Neural cell (in vitro differentiated cells): Measurements from ENCODE around the gene RPS6KA5. TPM values are rescaled to one million over a fixed set of nuclear protein-coding genes. Genes with fewer than 3 reads are reported as not detected.

Experiments
- H2AFZ ChIP-seq: fragments of 200-600, 300-800 bp; sonication (generic), shearing (Covaris generic); 2 replicates; pipeline ENCODE4 v1.6.0; 2014; ENCODE audit warnings: low read depth, mild to moderate bottlenecking, antibody characterized with exemption, low read length, moderate library complexity
- H3F3A ChIP-seq: fragments of 200-600 bp; shearing (Covaris generic); 2 replicates; pipeline ENCODE4 v1.6.1; 2016; ENCODE audit warnings: mild to moderate bottlenecking, moderate library complexity, mixed read lengths, antibody characterized with exemption, low read length; ENCODE audit not compliant: insufficient read depth, poor library complexity, severe bottlenecking
- H3K27ac ChIP-seq: fragments of 200-600, 300-800 bp; sonication (generic), shearing (Covaris generic); 2 replicates; pipeline ENCODE4 v1.5.1; 2014; ENCODE audit warnings: mild to moderate bottlenecking, low read length, moderate library complexity
- H3K27me3 ChIP-seq: fragments of 300-800, 200-600 bp; sonication (generic), shearing (Covaris generic); 2 replicates; pipeline ENCODE4 v1.6.0; 2014; ENCODE audit warnings: mild to moderate bottlenecking, low read depth, low read length, moderate library complexity; ENCODE audit not compliant: insufficient read depth
- H3K36me3 ChIP-seq: fragments of 300-800, 200-600 bp; sonication (generic), shearing (Covaris generic); 2 replicates; pipeline ENCODE4 v1.5.1; 2014; ENCODE audit warnings: mild to moderate bottlenecking, antibody characterized with exemption, low read length, moderate library complexity; ENCODE audit not compliant: insufficient read depth
- H3K4me2 ChIP-seq: fragments of 300-800, 200-600 bp; sonication (generic), shearing (Covaris generic); 2 replicates; pipeline ENCODE4 v1.6.0; 2014; ENCODE audit warnings: mild to moderate bottlenecking, low read length
- H3K4me3 ChIP-seq: fragments of 300-800, 200-600 bp; sonication (generic), shearing (Covaris generic); 2 replicates; pipeline ENCODE4 v1.5.1; 2014; ENCODE audit warnings: mild to moderate bottlenecking, low read length, moderate library complexity
- H3K79me2 ChIP-seq: fragments of 200-600 bp; shearing (Covaris generic); replicated peaks from 2 replicates; pipeline ENCODE4 v1.6.0; 2014; ENCODE audit warnings: mild to moderate bottlenecking, low read length, moderate library complexity; ENCODE audit not compliant: insufficient read depth
- H3K9ac ChIP-seq: fragments of 300-800, 200-600 bp; sonication (generic), shearing (Covaris generic); 2 replicates; pipeline ENCODE4 v1.6.1; 2016; ENCODE audit warnings: mild to moderate bottlenecking, low read length, mixed read lengths
- H3K9me2 ChIP-seq: fragments of 200-600 bp; shearing (Covaris generic); 2 replicates; pipeline ENCODE4 v1.6.1; 2016; ENCODE audit warnings: mild to moderate bottlenecking, low read length, mixed read lengths; ENCODE audit not compliant: insufficient read depth
- H3K9me3 ChIP-seq: fragments of 200-600, 300-800 bp; sonication (generic), shearing (Covaris generic); 2 replicates; pipeline ENCODE4 v1.6.1; 2016; ENCODE audit warnings: mild to moderate bottlenecking, mixed run types, low read length, moderate library complexity, mixed read lengths
- H4K20me1 ChIP-seq: fragments of 200-600 bp; shearing (Covaris generic); 2 replicates; pipeline ENCODE4 v1.6.1; 2016; ENCODE audit warnings: mild to moderate bottlenecking, mixed run types; ENCODE audit not compliant: insufficient read depth
- CTCF ChIP-seq: fragments of 450-650 bp; IDR thresholded peaks from 2 replicates; pipeline ENCODE4 v1.5.1; 2014; ENCODE audit warnings: antibody characterized with exemption, mild to moderate bottlenecking, moderate library complexity; ENCODE audit not compliant: poor library complexity, severe bottlenecking
- EP300 ChIP-seq: fragments of 450-650 bp; conservative IDR thresholded peaks from 2 replicates; pipeline ENCODE4 v1.6.1; 2014; ENCODE audit warnings: antibody characterized with exemption, mild to moderate bottlenecking, moderate library complexity; ENCODE audit not compliant: poor library complexity, severe bottlenecking
- EZH2 ChIP-seq: fragments of 200-600, 300-800 bp; shearing (Covaris generic), sonication (generic); IDR thresholded peaks from 2 replicates; pipeline ENCODE4 v1.6.1; 2014; ENCODE audit warnings: antibody characterized with exemption, low read length, borderline replicate concordance, mild to moderate bottlenecking; ENCODE audit not compliant: insufficient read depth, poor library complexity, severe bottlenecking
- MXI1 ChIP-seq: fragments of 450-650 bp; conservative IDR thresholded peaks from 2 replicates; pipeline ENCODE4 v1.6.1; 2014; ENCODE audit warnings: antibody characterized with exemption, mild to moderate bottlenecking; ENCODE audit not compliant: poor library complexity, severe bottlenecking
- POLR2AphosphoS5 ChIP-seq: IDR thresholded peaks from 2 replicates; pipeline ENCODE4 v1.6.1; 2012
- RAD21 ChIP-seq: fragments of 450-650 bp; conservative IDR thresholded peaks from 2 replicates; pipeline ENCODE4 v1.6.1; 2014; ENCODE audit warnings: antibody characterized with exemption, mild to moderate bottlenecking, moderate library complexity
- REST ChIP-seq: IDR thresholded peaks from 2 replicates; pipeline ENCODE4 v1.6.1; 2012; ENCODE audit warnings: borderline replicate concordance
- SMC3 ChIP-seq: fragments of 450-650 bp; conservative IDR thresholded peaks from 2 replicates; pipeline ENCODE4 v1.6.1; 2014; ENCODE audit warnings: antibody characterized with exemption, mild to moderate bottlenecking, moderate library complexity; ENCODE audit not compliant: poor library complexity
- TAF1 ChIP-seq: IDR thresholded peaks from 2 replicates; pipeline ENCODE4 v1.6.1; 2012; ENCODE audit warnings: low read depth
- polyA plus RNA-seq: library from polyadenylated mRNA; depleted of rRNA; stranded (reverse); fragments of >200 nt; gene quantifications from 2 replicates; pipeline ENCODE4 v1.2.3, GENCODE V29; 2014

RPS6KA5 gene
- polyA plus RNA-seq, 1 donor from 2014 or later, result 6.3 TPM

GRCh38 chr14:91012045-91012444, 48.4 kb downstream of the RPS6KA5 start:
- H4K20me1 ChIP-seq, result no peaks in the 10 kb centered on the region
- H2AFZ ChIP-seq, result no peak overlapping the region
- no peaks in the 10 kb centered on the region for H3F3A ChIP-seq
- H3K9me3 ChIP-seq, result no peaks in the 10 kb centered on the region
- no peak for TF ChIP-seq CTCF
- TF ChIP-seq EZH2, result no peak
- H3K36me3 ChIP-seq, result no peaks in the 10 kb centered on the region
- H3K4me2 ChIP-seq, result no peak overlapping the region
- H3K27ac ChIP-seq, result no peak overlapping the region
- H3K27me3 ChIP-seq, result no peaks in the 10 kb centered on the region
- no peaks in the 10 kb centered on the region for H3K79me2 ChIP-seq
- no peak overlapping the region for H3K4me3 ChIP-seq
- no peaks in the 10 kb centered on the region for H3K9me2 ChIP-seq
- H3K9ac ChIP-seq, result no peak overlapping the region

GRCh38 chr14:91010153-91010533, 50.3 kb downstream of the RPS6KA5 start:
- Histone ChIP-seq H3K4me2 (no peak overlapping the region), H3K9me2 (no peaks in the 10 kb centered on the region), H3K36me3 (no peaks in the 10 kb centered on the region), H3K4me3 (no peak overlapping the region), H3K27ac (no peak overlapping the region), H3K27me3 (no peaks in the 10 kb centered on the region), H4K20me1 (no peaks in the 10 kb centered on the region), H3F3A (no peaks in the 10 kb centered on the region), H3K9ac (no peak overlapping the region), H3K9me3 (no peaks in the 10 kb centered on the region), H3K79me2 (no peaks in the 10 kb centered on the region), H2AFZ (no peak overlapping the region)
- TF ChIP-seq SMC3, result no peak

GRCh38 chr14:91009501-91010152, 50.8 kb downstream of the RPS6KA5 start:
- H3K9ac ChIP-seq, result no peak overlapping the region
- no peak overlapping the region for H3K4me2 ChIP-seq
- H3K4me3 ChIP-seq, result no peak overlapping the region
- no peak overlapping the region for H2AFZ ChIP-seq
- H3K27me3 ChIP-seq, result no peaks in the 10 kb centered on the region
- no peak overlapping the region for H3K27ac ChIP-seq
- no peaks in the 10 kb centered on the region for H4K20me1 ChIP-seq
- no peaks in the 10 kb centered on the region for H3K36me3 ChIP-seq
- H3K9me2 ChIP-seq, result no peaks in the 10 kb centered on the region
- TF ChIP-seq POLR2AphosphoS5, result no peak
- no peak for TF ChIP-seq SMC3
- no peak for TF ChIP-seq TAF1
- no peak for TF ChIP-seq MXI1
- TF ChIP-seq REST, result no peak
- no peak for TF ChIP-seq EP300
- TF ChIP-seq EZH2, result no peak
- TF ChIP-seq CTCF, result no peak
- TF ChIP-seq RAD21, result no peak
- H3F3A ChIP-seq, result no peaks in the 10 kb centered on the region
- H3K9me3 ChIP-seq, result no peaks in the 10 kb centered on the region
- H3K79me2 ChIP-seq, result no peaks in the 10 kb centered on the region
